GM18499 (cell line): ENCODE data around the gene CCDC88C.

Experiments
- ATAC-seq: cut with Tn5 transposase; IDR thresholded peaks from one replicate; pipeline ENCODE4 v1.9.1; 2021; ENCODE audit warnings: moderate number of reproducible peaks; ENCODE audit not compliant: insufficient read depth, unreplicated experiment

The CCDC88C gene

DNA sequence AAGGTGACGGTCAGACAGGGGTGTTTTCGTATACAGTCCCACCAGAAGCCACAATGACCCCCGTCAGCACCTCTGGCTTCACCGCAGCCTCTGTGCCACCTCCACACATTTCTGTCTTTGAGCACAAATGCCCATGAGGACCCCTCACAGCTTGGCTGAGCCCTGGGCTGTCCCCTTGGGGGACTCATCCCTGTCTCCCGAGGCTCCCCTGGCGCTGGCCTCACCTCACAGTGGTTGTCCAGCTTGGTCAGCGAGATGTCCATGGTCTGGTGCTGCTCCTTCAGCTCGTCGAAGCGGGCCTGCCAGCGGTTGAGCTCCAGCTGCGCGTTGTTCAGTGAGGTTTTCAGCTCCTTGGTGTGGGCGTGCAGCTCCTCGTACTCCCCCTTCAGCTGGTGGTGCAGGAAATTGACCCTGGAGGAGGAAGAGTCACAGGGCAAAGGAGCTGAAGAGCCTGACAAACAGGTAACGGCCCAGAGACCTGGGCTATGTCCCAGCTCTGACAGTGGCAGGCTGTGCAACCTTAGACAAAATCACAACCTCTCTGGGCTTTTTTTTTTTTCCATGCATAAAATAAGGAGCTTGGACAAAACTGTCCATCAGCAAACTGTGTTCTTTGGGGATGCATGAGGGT is 120.4 kb downstream of the CCDC88C start:
- ATAC-seq = no peak

DNA sequence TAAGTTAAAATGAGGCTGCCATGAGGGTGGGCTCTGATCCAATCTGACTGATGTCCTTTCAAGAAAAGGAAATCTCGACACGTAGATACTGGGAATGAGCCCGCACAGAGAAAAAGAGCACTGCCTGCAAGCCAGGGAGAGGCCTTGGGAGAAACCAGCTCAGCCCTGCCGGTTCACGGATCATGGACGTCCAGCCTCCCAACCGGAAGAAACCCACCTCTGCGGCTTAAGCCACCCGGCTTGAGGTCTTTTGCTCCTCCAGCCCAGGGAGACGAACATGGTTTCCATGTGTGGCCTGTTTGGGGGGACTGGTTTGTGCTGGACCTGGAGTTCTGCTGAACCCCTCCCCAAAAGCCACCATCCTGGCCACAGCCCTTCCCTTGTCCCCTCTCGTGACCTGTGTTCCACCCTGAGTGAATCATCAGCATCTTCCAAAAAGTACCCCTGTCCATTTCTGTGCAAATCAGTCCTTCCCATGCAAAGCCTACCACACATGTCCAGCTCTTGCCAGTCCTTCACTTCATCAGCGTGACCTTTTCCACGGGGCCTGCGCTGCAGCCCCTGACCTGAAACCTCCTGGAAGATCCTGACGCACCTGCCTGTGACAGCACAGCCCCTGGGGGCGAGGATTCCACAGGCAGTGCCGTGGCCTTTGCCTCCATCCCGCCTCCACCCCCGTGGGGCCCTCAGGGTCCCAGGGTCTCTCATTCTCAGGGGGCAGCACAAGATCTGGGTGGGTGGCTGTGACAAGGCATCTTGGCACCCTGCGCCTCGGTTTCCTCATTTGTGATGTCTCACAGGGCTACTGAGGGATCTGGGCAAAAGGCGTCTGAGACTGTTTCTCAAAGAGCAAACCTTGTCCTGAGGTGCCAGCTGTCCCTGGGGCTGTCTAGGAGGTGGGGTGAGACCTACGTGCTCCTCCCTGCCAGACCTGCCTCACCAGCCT is 121.5 kb downstream of the CCDC88C start:
- no peak for ATAC-seq

DNA sequence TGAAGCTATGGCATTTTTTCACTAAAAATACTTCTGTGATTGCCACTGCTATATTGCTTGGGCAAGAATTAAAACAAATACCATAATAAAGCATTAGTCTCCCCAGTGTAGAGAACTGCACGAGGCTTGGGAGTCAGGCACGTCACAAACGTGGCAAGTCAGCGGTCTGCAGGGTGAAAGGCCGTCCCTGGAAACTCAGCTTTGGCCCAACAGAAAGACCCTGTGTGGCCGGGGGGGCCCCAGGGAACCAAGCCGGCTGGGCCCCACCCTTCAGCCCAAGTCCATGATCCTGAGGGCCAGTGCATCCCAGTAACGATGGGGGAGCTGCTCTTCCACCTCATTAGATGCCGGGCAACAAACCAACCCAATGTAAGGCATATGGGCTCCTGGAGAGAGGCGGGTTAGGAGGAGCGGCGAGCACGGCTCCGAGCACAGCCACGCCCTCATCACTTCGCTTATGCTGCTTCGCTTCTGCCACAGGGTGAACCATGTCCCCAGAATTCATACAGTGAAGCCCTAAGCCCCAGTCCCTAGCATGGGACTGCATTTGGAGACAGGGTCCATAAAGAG is 122.3 kb downstream of the CCDC88C start:
- no peak for ATAC-seq

DNA sequence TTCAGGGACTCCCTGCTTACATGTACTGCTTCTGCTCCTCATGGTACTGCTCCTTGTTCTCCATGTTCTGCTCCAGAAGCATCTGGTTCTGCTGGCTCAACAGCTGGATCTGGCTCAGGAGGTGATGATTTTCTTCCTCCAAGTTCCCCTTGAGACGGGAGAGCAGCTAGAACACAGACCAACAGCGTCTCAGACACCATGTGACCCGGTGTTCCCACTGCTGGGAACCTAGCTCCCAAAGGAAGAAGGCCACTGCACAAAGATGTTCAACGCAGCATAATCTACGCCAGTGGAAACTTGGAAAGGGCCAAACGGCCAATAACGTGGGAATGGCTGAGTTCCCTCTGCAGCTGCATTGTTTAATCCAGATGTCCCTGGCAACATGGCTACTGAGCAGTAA is 123.5 kb downstream of the CCDC88C start:
- no peak for ATAC-seq

DNA sequence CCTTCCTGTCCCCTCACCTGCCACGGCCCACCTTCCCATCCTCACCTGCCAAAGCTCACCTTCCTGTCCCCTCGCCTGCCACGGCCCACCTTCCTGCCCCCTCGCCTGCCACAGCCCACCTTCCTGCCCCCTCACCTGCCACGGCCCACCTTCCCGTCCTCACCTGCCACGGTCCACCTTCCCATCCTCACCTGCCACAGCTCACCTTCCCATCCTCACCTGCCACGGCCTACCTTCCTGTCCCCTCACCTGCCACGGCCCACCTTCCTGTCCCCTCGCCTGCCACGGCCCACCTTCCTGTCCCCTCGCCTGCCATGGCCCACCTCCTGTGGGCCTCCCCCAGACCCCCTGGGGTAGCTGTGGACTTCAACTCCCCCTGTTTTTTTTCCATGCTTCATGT is 124.3 kb downstream of the CCDC88C start:
- no peak for ATAC-seq

DNA sequence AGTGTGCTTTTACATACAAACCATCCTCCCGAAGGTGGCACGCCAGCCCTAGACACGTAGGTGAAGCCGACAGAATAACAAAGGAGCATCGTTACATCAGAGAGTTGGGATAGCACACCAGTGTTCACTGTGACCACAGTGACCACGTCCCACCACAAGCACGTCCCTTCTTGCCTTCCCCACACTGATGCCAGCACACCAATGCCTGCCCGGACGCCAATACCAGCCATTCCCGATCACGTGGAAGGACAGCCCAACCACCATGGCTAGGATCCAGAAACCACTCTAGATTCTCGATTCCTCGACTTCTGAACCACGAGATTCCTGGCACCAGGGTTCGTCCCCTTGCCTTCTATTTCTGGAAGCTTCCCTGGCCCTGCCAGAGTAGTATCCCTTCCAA is 125.1 kb downstream of the CCDC88C start:
- ATAC-seq = no peak

DNA sequence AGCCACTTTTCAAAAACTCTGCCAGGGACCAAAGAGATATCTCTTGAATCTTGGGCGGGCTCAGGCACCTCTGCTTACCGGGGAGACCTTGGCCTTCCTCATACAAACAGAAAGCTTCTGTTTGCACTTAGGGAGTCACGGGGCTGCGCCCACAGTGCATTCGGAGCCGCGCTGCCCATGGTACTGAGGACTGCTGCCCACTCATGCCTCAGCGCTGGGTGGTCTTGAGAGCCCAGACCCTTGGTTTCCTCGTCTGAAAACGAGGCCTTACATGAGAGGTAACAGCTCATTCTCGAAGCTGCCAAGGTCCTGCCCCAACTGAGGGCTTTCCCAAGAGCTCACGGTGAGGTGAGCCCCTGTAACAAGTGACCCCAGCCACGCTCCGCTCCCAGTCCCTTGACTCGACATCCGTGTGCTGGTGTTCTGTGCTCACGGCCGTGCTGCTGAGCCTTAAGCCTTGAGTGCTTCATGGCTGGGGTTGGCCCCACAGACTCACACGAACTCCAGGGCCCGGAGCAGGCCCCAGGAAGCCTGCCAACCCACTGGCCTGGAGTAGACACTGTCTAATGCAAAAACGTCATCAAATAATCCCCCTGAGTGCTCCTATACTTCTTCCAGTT is 125.7 kb downstream of the CCDC88C start:
- no peak for ATAC-seq

DNA sequence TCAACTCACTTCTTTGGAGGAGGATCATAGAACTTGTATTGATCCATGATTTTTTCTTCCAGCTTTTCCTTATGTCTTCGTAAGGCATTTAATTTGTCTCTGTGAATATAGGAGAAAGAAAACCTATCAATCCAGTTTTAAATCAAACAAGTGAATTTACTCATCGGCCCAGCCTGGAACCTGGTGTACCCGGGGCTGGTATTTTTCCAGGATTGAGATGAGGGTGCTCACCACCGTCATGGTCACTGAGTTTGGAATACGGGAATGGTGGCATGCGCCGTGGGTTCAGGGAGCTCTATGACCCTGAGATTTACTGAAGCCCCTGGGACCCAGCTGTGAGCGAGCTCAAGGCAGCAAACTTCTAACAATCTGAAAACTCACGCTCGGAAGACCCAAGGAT is 126.6 kb downstream of the CCDC88C start:
- no peak for ATAC-seq

DNA sequence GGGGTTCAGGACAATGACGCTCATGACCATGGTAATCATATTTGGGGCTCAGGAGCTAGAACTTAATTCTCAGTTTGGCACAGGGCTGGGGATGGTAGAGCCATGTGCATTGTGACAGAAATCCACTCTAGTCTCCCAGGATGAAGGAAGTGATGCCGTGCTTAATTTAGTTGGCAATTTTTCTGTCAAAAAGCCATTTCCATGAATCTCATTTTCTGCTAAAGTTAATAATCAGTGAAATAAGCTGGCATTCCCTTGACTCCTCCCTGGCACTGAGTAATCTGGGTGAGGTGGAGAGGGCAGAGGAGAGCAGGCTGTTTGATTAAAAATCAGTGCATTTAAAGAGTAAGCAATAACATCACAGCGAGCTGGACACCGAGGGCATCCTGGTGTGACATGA is 128.2 kb downstream of the CCDC88C start:
- ATAC-seq = no peak

DNA sequence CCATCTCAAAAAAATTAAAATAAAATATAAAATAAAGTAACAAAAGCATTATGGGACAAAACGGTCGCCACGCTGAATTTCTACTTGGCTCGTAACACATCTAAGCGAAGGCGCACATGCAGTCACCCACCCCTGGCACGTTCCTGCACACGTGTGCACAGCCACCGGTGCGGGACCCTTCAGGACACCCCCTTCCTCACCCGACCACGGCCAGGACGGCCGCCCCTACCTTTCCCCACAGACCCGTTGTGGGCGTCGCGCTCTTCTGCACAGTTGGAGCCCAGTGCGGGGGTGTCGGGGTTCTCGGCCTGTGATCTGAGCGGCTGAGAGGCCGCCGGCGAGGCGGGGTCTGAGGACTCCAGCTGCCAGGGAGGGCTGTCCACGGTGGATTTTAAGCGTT is 128.7 kb downstream of the CCDC88C start:
- ATAC-seq = no peak

DNA sequence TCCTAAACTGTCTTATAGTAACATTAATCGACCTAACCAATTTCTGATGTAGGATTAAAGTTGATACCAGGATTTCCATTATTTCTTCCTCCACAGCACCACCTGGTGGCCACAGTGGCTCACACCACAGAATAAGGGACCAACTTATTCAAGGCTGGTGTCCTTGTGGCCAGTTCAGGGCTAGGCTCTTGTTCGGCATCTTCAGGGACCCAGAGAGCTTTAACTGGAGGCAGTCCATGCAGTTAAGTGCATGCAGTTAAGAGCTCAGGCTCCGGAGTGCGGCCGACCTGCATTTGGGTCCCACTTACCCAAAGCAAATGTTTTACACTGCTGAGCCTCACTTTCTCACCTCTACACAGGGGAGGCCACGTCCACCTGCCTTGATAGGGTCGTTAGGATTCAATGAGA is 131.1 kb downstream of the CCDC88C start:
- no peak for ATAC-seq

DNA sequence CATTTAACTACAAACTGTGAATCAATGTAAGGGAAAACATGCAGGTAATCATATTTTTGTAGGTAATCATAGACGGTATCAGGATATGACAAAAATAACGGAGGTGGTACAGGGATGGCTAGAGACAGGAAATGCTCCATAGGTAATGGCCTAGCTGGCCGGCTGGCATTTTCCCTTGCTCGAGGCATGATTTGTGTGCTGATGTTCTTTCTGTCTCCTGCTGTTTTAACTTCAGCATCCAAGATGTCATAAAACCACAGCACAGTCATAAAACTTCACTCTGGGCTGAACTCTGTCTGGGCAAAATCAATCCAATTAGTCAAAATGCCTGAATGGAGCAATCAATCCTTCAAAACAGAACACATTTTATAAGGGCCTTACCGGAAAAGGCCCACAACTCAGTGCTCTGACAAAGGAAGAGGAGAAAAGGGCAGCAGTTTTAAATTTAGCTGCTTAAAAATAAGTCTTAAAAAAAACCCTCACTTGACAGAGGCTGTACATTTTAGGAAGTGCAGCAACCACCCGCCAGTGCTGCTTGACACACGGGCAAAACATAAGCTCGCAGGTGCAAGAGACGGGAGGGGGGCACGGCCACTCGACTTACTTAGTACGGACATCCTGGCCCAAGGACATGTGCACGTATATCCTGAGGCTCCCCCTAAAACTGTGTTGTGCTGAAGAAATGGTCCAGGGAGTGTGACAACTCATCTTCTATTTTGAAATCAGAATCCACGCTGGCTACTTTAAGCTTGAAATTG is 132.7 kb downstream of the CCDC88C start:
- no peak for ATAC-seq

DNA sequence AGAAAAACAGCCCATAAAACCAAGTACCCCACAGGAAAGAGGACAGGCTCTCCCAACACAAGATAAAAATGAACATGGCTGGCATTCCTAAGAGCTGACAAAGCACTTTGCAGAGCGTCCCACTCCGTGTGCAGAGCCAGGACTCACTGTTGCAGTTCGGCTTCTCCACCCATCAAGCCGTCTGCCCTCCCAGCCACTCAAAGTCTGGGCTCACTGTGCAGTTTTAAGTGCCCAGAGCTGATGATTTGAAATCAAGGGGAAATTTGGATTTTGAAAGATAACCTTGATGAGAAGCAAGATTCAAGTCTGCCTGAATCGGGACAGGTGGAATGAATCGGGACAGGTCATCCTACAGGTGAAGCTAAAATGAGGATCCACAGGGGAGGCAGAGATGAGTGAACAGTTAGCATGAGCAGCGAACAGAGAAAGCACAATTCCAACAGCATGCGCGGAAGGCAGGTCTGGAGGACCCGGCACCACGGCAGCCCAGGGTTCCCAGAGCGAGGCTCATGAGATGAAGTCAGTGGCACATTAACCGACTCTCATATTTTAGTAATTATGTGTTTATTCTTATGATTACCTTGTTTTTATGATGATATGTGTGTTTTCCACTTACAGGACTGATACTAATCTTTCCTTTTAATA is 133.4 kb downstream of the CCDC88C start:
- no peak for ATAC-seq

DNA sequence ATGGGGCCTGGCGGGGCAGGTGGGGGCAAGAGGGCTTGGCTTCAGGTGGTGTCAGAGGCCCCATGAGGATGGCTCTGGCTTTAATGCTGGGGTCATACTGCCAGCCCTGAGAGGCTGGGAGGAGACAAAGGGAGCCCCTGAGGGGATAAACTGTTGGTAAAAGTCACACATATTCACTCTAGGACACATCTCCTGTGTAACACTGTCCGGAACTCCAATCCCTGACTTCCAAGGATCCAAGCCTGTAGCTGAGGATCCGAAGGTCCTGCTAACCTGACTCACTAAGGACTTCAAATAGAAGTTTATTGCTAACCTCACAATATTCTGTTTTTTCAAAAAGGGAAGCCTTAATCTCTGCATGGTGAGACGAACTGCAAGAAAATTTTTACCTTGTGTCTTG is 134.0 kb downstream of the CCDC88C start:
- no peak for ATAC-seq

DNA sequence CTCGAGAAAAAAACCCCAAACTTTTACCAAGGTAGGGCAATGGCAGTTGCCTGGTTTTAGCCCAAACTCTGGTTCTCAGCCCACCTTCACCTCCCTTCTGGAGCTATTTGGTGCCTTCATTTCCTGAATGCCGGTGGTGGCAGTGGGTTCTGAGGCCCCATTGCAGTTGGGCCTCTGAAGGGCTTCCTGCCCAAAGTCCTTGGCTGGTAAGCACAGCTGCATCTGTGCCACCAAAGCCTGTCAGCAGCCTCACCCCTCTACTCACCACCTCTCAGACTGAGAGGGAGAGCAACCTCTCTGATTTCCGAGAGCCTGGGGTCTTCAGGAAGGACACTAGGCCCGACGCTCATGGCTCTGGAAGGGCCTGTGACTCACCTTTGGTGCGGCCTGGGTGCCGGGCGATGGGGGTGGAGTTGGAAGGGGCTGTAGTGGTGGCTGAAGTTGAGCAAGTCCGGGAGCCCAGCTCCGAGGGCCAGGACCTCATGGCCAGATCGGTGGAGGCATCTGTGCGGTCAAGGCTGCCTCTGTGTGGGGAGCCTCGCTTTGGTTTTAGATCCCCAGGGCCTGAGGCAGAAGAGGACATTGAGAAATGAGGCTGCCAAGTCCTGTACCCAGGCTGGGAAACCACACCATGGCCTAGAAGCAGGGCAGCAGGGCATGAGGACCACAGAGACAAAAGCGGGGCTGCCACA is 134.5 kb downstream of the CCDC88C start:
- no peak for ATAC-seq

DNA sequence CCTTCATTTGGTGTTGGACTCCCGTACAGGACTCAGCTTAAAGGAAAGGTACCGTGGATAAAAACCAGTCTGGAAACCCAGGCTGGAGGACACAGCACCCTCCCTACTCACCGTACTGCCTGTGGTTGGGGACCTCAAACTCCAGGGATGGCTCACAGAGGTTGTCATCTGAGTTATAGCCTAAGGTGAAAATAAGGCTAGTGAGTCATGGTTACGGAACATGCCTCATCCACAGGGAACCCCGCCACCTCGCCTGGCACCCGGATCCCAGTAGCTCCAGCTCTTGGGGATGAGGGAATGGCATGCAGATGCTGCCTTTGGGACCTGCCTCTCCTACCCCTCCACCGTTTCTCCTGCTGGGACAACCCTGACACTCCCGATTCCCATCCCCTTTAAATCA is 136.3 kb downstream of the CCDC88C start:
- ATAC-seq = no peak

DNA sequence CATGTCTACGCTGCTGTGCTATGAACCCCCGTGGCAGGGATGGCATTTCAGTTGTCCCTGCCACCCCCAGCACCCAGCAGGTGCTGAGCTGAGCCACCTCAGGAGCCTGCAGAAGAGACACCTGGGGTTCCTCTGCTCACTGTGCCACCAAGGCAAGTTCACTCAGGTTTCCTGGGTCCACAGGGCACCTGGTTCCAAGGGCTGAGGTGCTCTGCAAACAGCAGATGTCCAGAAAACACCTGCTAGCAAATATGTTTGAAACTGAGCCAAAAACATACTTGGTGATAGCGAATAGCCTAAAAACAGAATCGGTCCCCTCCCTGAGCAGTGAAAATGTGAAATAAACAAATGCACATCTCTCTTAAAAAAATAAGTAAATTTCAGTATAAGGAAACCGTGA is 137.5 kb downstream of the CCDC88C start:
- ATAC-seq = no peak

DNA sequence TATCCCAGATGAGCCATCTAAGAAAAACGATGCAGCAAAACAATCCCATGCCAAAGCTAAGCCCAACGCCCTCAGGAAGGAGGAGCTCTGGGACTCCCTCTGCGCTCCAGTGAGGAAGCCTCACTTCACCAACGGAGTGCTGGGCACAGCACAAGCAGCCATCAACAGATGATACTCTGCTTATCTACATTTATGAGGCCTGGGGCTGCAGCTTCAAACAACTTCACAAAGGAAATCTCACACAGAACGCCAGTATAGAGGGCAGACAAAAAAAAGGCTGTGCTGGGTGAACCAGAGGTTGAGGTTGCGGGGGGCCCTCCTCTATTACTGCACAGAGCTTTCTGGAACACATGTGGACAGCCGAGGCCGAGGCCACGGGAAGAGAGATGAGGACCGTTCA is 138.3 kb downstream of the CCDC88C start:
- no peak for ATAC-seq

DNA sequence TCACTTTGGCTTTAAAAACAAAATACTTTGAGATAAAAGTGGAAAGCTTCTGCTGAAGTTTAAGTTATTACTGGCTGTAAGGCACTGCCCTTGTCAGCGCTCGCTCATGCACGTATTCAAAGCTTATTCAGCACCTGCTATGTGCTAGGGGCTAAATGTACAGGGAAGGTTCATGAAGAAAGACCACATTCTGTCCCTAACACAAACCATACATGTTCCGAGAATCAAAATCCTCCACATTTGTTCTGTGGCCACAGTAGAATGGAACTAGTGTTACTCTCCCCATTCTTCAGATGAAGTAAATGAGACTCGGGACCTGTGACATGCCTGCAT is 139.3 kb downstream of the CCDC88C start:
- no peak for ATAC-seq
